ENCODE data around the gene SNX5. TPM values are rescaled to one million over a fixed set of nuclear protein-coding genes. Genes with fewer than 3 reads are reported as not detected.

Gene SNX5
- total RNA-seq, 1 donor from 2014 or later: 46.3 TPM

DNA sequence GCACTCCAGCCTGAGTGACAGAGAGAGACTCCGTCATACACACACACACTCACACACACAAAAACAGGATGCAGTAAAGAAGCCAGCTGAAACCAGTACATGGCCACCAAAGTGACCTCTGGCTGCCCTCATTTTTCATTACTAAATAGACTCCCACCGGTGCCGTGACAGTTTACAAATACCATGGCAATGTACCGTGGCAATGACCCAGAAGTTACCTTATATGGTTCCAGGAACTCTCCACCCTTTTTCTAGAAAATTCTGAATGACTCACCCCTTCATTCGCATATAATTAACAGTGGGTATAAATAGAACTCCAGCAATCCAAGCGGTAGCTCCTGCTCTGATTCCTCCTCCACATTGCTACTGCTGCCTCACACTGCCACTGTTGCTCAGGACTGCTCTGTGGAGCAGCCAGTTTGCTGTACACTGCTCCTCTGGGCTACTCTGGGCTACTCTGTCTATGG lies 57.7 kb downstream of the SNX5 start:
- TF ChIP-seq, protein P1, sequence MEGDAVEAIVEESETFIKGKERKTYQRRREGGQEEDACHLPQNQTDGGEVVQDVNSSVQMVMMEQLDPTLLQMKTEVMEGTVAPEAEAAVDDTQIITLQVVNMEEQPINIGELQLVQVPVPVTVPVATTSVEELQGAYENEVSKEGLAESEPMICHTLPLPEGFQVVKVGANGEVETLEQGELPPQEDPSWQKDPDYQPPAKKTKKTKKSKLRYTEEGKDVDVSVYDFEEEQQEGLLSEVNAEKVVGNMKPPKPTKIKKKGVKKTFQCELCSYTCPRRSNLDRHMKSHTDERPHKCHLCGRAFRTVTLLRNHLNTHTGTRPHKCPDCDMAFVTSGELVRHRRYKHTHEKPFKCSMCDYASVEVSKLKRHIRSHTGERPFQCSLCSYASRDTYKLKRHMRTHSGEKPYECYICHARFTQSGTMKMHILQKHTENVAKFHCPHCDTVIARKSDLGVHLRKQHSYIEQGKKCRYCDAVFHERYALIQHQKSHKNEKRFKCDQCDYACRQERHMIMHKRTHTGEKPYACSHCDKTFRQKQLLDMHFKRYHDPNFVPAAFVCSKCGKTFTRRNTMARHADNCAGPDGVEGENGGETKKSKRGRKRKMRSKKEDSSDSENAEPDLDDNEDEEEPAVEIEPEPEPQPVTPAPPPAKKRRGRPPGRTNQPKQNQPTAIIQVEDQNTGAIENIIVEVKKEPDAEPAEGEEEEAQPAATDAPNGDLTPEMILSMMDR (IDR thresholded peaks at IDR 0.05; ENCODE audit: borderline replicate concordance): no peak
- Histone ChIP-seq H3K4me3 (no peak overlapping the region), H3K27ac (replicated peaks) (peak overlapping the region; percentile 60), H3K27me3 (ENCODE audit: low read depth) (no peaks in the 10 kb centered on the region), H3K4me1 (peaks cover 26% of the 10 kb centered on the region), H3K9me3 (replicated peaks) (no peaks in the 10 kb centered on the region), H3K36me3 (no peaks in the 10 kb centered on the region)
- peak; percentile 27 for DNase-seq
- intact Hi-C loops (cut with micrococcal nuclease): no loop called here

DNA sequence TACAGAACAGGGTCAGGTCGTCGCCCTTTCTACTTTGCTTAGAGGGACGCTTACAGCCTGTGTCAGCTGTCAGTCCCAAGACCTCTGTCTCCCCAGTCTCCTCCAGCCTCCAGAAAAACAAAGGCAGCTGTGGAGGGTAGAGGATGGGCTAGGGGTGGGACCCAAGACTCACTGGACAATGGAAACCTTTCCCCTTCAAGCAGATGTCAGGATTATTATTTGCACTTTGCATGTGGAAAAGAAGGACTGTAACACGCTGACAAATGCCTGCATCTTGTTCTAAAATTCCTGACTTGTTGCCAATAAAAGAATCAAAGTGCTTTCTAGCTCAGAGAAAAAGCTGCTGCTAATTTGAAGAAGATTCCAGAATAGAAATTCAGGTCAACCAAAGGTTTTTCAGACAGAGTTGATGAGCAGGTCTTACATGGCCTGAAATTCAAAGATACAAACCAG lies 58.7 kb downstream of the SNX5 start:
- peak overlapping the region; percentile 60 for H3K27ac ChIP-seq (replicated peaks)
- no peaks in the 10 kb centered on the region for H3K27me3 ChIP-seq (ENCODE audit: low read depth)
- peaks cover 26% of the 10 kb centered on the region for H3K4me1 ChIP-seq
- no peak for DNase-seq
- TF ChIP-seq, protein P1 (IDR thresholded peaks at IDR 0.05; ENCODE audit: borderline replicate concordance): no peak
- no peaks in the 10 kb centered on the region for H3K9me3 ChIP-seq (replicated peaks)
- no peaks in the 10 kb centered on the region for H3K36me3 ChIP-seq
- no peak overlapping the region for H3K4me3 ChIP-seq
- intact Hi-C loops (cut with micrococcal nuclease): no loop called here

DNA sequence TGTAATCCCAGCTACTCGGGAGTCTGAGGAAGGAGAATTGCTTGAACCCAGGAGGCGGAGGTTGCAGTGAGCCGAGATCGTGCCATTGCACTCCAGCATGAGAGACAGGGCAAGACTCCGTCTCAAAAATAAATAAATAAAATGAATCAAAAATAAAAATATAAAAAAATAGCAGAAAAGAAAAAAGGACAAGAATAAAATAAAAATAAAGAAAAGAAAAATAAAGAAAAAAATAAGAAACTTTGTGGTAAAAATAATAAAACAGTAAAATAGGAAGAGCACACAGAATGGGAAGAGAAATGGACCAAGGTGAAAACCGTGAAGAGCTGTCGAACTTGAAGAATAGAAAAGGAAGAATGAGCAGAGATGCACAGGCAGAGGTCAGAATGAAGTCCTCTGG lies 63.0 kb downstream of the SNX5 start:
- Histone ChIP-seq H3K9me3 (replicated peaks) (no peaks in the 10 kb centered on the region), H3K36me3 (no peaks in the 10 kb centered on the region), H3K4me1 (peaks cover 13% of the 10 kb centered on the region), H3K27ac (replicated peaks) (no peak overlapping the region), H3K4me3 (no peak overlapping the region), H3K27me3 (ENCODE audit: low read depth) (no peaks in the 10 kb centered on the region)
- intact Hi-C loops (cut with micrococcal nuclease): no loop called here
- no peak for DNase-seq
- TF ChIP-seq, protein P1 (IDR thresholded peaks at IDR 0.05; ENCODE audit: borderline replicate concordance): no peak

DNA sequence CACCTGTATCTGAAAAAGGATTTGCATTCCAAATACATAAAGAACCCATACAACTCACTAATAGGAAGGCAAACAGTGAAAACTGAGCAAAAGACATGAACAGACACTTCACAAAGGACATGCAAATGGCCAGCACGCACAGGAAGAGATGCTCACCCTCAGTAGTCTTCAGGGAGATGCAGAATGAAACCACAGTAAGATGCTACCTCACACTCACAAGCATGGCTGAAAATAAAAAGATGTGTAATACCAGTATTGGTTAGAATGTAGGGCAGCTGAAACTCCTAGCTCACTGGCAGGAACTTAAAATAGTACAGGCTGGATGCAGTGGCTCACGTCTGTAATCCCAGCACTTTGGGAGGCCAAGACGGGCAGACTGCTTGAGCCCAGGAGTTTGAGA lies 64.6 kb downstream of the SNX5 start:
- intact Hi-C loops (cut with micrococcal nuclease): no loop called here

DNA sequence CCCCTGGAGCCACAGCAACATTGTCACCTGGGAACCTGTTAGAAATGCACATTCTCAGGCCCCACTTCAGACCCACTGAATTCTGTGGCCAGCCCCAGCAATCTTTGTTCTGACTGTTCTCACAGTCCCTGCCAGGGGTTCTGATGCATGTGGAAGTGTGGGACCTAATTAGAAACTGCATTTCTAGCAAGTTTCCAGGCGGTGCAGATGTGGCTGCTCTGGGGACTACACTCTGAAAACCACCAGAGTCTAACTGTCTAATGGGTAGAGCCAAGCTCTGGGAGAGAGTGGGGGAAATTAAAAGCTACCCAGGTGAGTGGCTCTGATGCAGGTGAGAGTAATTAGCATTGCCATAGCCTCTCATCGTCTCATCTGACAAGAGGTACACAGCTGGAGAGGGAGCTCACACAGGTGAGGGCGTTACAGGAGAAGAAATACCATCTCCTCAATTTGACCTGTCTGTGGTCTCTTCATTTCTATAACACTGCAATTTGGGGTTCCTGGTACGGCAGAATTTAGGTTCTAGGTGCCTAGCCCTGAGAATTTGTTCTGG lies 66.0 kb downstream of the SNX5 start:
- TF ChIP-seq, protein P1 (IDR thresholded peaks at IDR 0.05; ENCODE audit: borderline replicate concordance): no peak

More for the DNA sequence above, 64.6 kb downstream of the SNX5 start:
- no peaks in the 10 kb centered on the region for H3K4me1 ChIP-seq
- no peaks in the 10 kb centered on the region for H3K9me3 ChIP-seq (replicated peaks)
- H3K36me3 ChIP-seq: no peaks in the 10 kb centered on the region
- DNase-seq: no peak
- no peaks in the 10 kb centered on the region for H3K27me3 ChIP-seq (ENCODE audit: low read depth)
- no peak overlapping the region for H3K27ac ChIP-seq (replicated peaks)
- no peak overlapping the region for H3K4me3 ChIP-seq
- TF ChIP-seq, protein P1 (IDR thresholded peaks at IDR 0.05; ENCODE audit: borderline replicate concordance): no peak

More for the DNA sequence above, 66.0 kb downstream of the SNX5 start:
- Histone ChIP-seq H3K36me3 (no peaks in the 10 kb centered on the region), H3K4me1 (peaks cover 7% of the 10 kb centered on the region), H3K9me3 (replicated peaks) (no peaks in the 10 kb centered on the region), H3K27ac (replicated peaks) (no peak overlapping the region), H3K27me3 (ENCODE audit: low read depth) (no peaks in the 10 kb centered on the region), H3K4me3 (no peak overlapping the region)
- no peak for DNase-seq
- intact Hi-C loops (cut with micrococcal nuclease): no loop called here
